ENCODE measurements around the gene IFI6. TPM values are rescaled to one million over a fixed set of nuclear protein-coding genes. Genes with fewer than 3 reads are reported as not detected.
A peak's percentile ranks its signal among the peaks of the same experiment; 100 is the strongest.

IFI6 gene
- total and polyA plus RNA-seq, 2 of the 8 experiments (the other 6 are each of a cell fraction or from before 2014, with no cell fraction given) = 6.1 to 13.2 TPM

- no peak overlapping the region for H3K27ac ChIP-seq (ENCODE audit: low read depth, low read length)
- no peak overlapping the region for H3K14ac ChIP-seq (ENCODE audit: insufficient read length)
- no peak overlapping the region for H3K4ac ChIP-seq (replicated peaks; ENCODE audit: insufficient read length, low read depth, low read length)
- H3K23ac ChIP-seq (ENCODE audit: insufficient read length) = no peak overlapping the region
- H3K23me2 ChIP-seq (ENCODE audit: low read depth, low read length) = peaks cover 6% of the 10 kb centered on the region; the same call in 1 of the 2 replicates
- H2BK12ac ChIP-seq (ENCODE audit: low read depth, low read length) = peak overlapping the region; percentile 84; the same call in 1 of the 2 replicates
- H2AK5ac ChIP-seq (ENCODE audit: low read depth, low read length) = peak overlapping the region; percentile 20; the same call in 1 of the 2 replicates
- H3K4me1 ChIP-seq (replicated peaks in 1 of 4; ENCODE audit: control insufficient read depth in 3 of 4, insufficient read depth in 4 of 4, low read length in 3 of 4) = peaks cover 0 to 11% (median 3%) of the 10 kb centered on the region in 4 experiments; a peak in 6 of 7 replicates
- H3K56ac ChIP-seq (replicated peaks; ENCODE audit: insufficient read length, low read depth, low read length) = no peak overlapping the region
- no peaks in the 10 kb centered on the region for H3K9me3 ChIP-seq (ENCODE audit: insufficient read depth in 2 of 2, low read depth in 1 of 2, low read length in 1 of 2)
- TF ChIP-seq TAF7 (optimal IDR thresholded peaks at IDR 0.05; ENCODE audit: borderline replicate concordance, low read depth, low read length) (no peak), GTF2F1 (IDR thresholded peaks at IDR 0.05; ENCODE audit: borderline replicate concordance, low read depth, low read length) (no peak), POLR2A (IDR thresholded peaks at IDR 0.05; ENCODE audit: control extremely low read depth in 1 of 2, low read depth in 2 of 2, low read length in 2 of 2) (no peak), ATF3 (IDR thresholded peaks at IDR 0.05; ENCODE audit: insufficient read depth, low read depth, low read length) (no peak), CHD2 (IDR thresholded peaks at IDR 0.05; ENCODE audit: low read length) (no peak), RFX5 (IDR thresholded peaks at IDR 0.05; ENCODE audit: borderline replicate concordance, low read depth, low read length) (no peak), SIX5 (IDR thresholded peaks at IDR 0.05; ENCODE audit: low read depth, low read length) (no peak), RXRA (IDR thresholded peaks at IDR 0.05; ENCODE audit: insufficient read depth, low read depth, low read length) (no peak), SAP30 (IDR thresholded peaks at IDR 0.05; ENCODE audit: insufficient read depth, insufficient replicate concordance, low read length) (no peak)
- CTCF ChIA-PET (ENCODE audit: partially characterized antibody) = interaction anchor here (0.6 to 3.0 kb wide), 4 partner anchors 10 to 29 kb away, joined by 3 to 10 read pairs (median 4); no protein-coding TSS in a partner anchor
- H3K79me1 ChIP-seq (ENCODE audit: low read depth, low read length) = no peaks in the 10 kb centered on the region
- H4K20me1 ChIP-seq (replicated peaks in 1 of 2; ENCODE audit: control insufficient read depth in 1 of 2, insufficient read depth in 2 of 2, low read length in 2 of 2) = no peaks in the 10 kb centered on the region
- FAIRE-seq (no peak), DNase-seq (ENCODE audit: low read depth in 1 of 2, low spot score in 2 of 2) (no peak)
- H3K18ac ChIP-seq (ENCODE audit: extremely low read depth, low read length) = no peak overlapping the region
- 0 out of 2 replicates have a peak overlapping the region, but pooled peaks have one; percentile 81 for H2BK15ac ChIP-seq (ENCODE audit: low read length)
- peak overlapping the region; percentile 6; the same call in 1 of the 2 replicates for H4K8ac ChIP-seq (ENCODE audit: extremely low read depth, insufficient read depth, low read length)
- WGBS, 2 experiments (ENCODE audit: extremely low coverage in 1 of 2, insufficient coverage in 1 of 2, insufficient read length in 1 of 2, insufficient replicate concordance in 2 of 2, low coverage in 1 of 2, low lambda C conversion rate in 2 of 2, missing lambda C conversion rate in 1 of 2) = 45% methylated on average over 10 of the region's 17 CpGs; no CpG with 5 or more reads in 1 of the 2 experiments
- no peak overlapping the region for H2BK20ac ChIP-seq (ENCODE audit: low read length)
- POLR2A ChIA-PET (ENCODE audit: partially characterized antibody) = interaction anchor here (1.0 kb wide), 1 partner anchor 13 kb away, joined by 3 read pairs; no protein-coding TSS in a partner anchor
- no peak overlapping the region for H4K91ac ChIP-seq (replicated peaks; ENCODE audit: insufficient read length, low read length)
- no peak overlapping the region for H4K5ac ChIP-seq (ENCODE audit: insufficient read length, low read depth, low read length)
- no peak overlapping the region for H2AFZ ChIP-seq (ENCODE audit: low read length)
- H3K9ac ChIP-seq (replicated peaks in 1 of 4; ENCODE audit: extremely low read depth in 1 of 4, low read depth in 3 of 4, low read length in 3 of 4) = no peak overlapping the region
- peak overlapping the region; percentile 31 to 62 (median 52) for H3K4me3 ChIP-seq (ENCODE audit: extremely low read depth in 1 of 4, insufficient read depth in 2 of 4, low read depth in 3 of 4, low read length in 4 of 4)
- H2BK5ac ChIP-seq (ENCODE audit: low read depth, low read length) = no peak overlapping the region
- H3K79me2 ChIP-seq (ENCODE audit: control insufficient read depth in 1 of 2, insufficient read depth in 2 of 2, low read length in 2 of 2) = no peaks in the 10 kb centered on the region
- no peak overlapping the region for H2BK120ac ChIP-seq (replicated peaks; ENCODE audit: low read depth, low read length)
- no peaks in the 10 kb centered on the region for H3K36me3 ChIP-seq (ENCODE audit: control insufficient read depth in 2 of 4, insufficient read depth in 4 of 4, low read length in 3 of 4)
- peaks cover 19 to 36% (median 31%) of the 10 kb centered on the region in 4 experiments for H3K27me3 ChIP-seq (replicated peaks in 1 of 4; ENCODE audit: control insufficient read depth in 3 of 4, extremely low read depth in 1 of 4, insufficient read depth in 3 of 4, low read length in 3 of 4)
- peak overlapping the region; percentile 57 to 69 for H3K4me2 ChIP-seq (ENCODE audit: insufficient read depth in 1 of 2, low read depth in 2 of 2, low read length in 2 of 2)
Measured at GRCh38 chr1:27633640-27634176, 38.3 kb downstream of the IFI6 start.

All from H1 (cell line).